Loucy (cell line): Measurements from ENCODE around the gene TPMT.

ENCODE experiments used
- EZH2phosphoT487 ChIP-seq: fragments of 200-600 bp; IDR thresholded peaks from 2 replicates; pipeline ENCODE4 v1.6.1; 2018; ENCODE audit warnings: antibody characterized with exemption, mild to moderate bottlenecking, moderate library complexity, borderline replicate concordance
- TF ChIP-seq, protein P1 (sequence below): fragments of 200-600 bp; sonication (generic); conservative IDR thresholded peaks from 2 replicates; pipeline ENCODE4 v1.5.1; 2014; ENCODE audit warnings: mild to moderate bottlenecking, antibody characterized with exemption, low read length

- TF ChIP-seq, protein P1, sequence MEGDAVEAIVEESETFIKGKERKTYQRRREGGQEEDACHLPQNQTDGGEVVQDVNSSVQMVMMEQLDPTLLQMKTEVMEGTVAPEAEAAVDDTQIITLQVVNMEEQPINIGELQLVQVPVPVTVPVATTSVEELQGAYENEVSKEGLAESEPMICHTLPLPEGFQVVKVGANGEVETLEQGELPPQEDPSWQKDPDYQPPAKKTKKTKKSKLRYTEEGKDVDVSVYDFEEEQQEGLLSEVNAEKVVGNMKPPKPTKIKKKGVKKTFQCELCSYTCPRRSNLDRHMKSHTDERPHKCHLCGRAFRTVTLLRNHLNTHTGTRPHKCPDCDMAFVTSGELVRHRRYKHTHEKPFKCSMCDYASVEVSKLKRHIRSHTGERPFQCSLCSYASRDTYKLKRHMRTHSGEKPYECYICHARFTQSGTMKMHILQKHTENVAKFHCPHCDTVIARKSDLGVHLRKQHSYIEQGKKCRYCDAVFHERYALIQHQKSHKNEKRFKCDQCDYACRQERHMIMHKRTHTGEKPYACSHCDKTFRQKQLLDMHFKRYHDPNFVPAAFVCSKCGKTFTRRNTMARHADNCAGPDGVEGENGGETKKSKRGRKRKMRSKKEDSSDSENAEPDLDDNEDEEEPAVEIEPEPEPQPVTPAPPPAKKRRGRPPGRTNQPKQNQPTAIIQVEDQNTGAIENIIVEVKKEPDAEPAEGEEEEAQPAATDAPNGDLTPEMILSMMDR: no peak
- TF ChIP-seq EZH2phosphoT487: no peak
These were observed 55.4 kb downstream of the TPMT start for GRCh38 chr6:18099511-18099910.
